Measurements from ENCODE around the gene PPP2R3B.
"Not testable (repeated sequence)": the region's sequence is repeated elsewhere in the genome, so short reads cannot be mapped to it uniquely, and the experiment has no call there.

Gene PPP2R3B

GRCh38 chrX:353566-354535 is 32.9 kb downstream of the PPP2R3B start:
- no peak for DNase-seq (ENCODE audit: low read depth)

- no peak for DNase-seq (ENCODE audit: low read depth)
Observed at GRCh38 chrX:352582-353314, 34.0 kb downstream of the PPP2R3B start.

GRCh38 chrX:352181-352580 is 34.5 kb downstream of the PPP2R3B start:
- no peak for DNase-seq (ENCODE audit: low read depth)

- no peak for DNase-seq (ENCODE audit: low read depth)
Observed at GRCh38 chrX:351736-352135, 35.0 kb downstream of the PPP2R3B start.

- not testable (repeated sequence) for DNase-seq (ENCODE audit: low read depth)
Observed at GRCh38 chrX:351324-351641, 35.4 kb downstream of the PPP2R3B start.

- DNase-seq (ENCODE audit: low read depth) = no peak
Observed at GRCh38 chrX:350534-351323, 36.0 kb downstream of the PPP2R3B start.

GRCh38 chrX:350148-350533 is 36.6 kb downstream of the PPP2R3B start:
- no peak for DNase-seq (ENCODE audit: low read depth)

- DNase-seq (ENCODE audit: low read depth) = no peak
Observed at GRCh38 chrX:349702-350101, 37.0 kb downstream of the PPP2R3B start.

- DNase-seq (ENCODE audit: low read depth) = no peak
Observed at GRCh38 chrX:349196-349595, 37.5 kb downstream of the PPP2R3B start.

- no peak for DNase-seq (ENCODE audit: low read depth)
Observed at GRCh38 chrX:348461-349117, 38.1 kb downstream of the PPP2R3B start.

GRCh38 chrX:347351-348117 is 39.2 kb downstream of the PPP2R3B start:
- DNase-seq (ENCODE audit: low read depth) = no peak

GRCh38 chrX:346034-346813 is 40.5 kb downstream of the PPP2R3B start:
- no peak for DNase-seq (ENCODE audit: low read depth)

- DNase-seq (ENCODE audit: low read depth) = no peak
Observed at GRCh38 chrX:345020-345925, 41.4 kb downstream of the PPP2R3B start.

GRCh38 chrX:344371-344901 is 42.3 kb downstream of the PPP2R3B start:
- DNase-seq (ENCODE audit: low read depth) = no peak

GRCh38 chrX:341541-342101 is 45.1 kb downstream of the PPP2R3B start:
- no peak for DNase-seq (ENCODE audit: low read depth)

- no peak for DNase-seq (ENCODE audit: low read depth)
Observed at GRCh38 chrX:340641-341423, 45.9 kb downstream of the PPP2R3B start.

GRCh38 chrX:340121-340520 is 46.6 kb downstream of the PPP2R3B start:
- no peak for DNase-seq (ENCODE audit: low read depth)

- no peak for DNase-seq (ENCODE audit: low read depth)
Observed at GRCh38 chrX:338836-339400, 47.8 kb downstream of the PPP2R3B start.

Measured in activated T-cell treated with anti-CD3 and anti-CD28 coated beads for 24 hours (primary cell).